CD4-positive, alpha-beta T cell (primary cell): Measurements from ENCODE around the gene SUPT4H1. TPM values are rescaled to one million over a fixed set of nuclear protein-coding genes. Genes with fewer than 3 reads are reported as not detected.

ENCODE experiments used
- ATAC-seq: fragments of 200-7000 bp; cut with Tn5 transposase; one replicate; pipeline ENCODE4 v1.10.0; 2022; ENCODE audit warnings: mild to moderate bottlenecking; ENCODE audit not compliant: poor library complexity
- CTCF ChIA-PET: fragments of 350-600 bp; sonication (Branson Sonifier 250); formaldehyde crosslinking; loops from one replicate; lab custom pipeline; 2021; ENCODE audit warnings: antibody characterized with exemption, inconsistent platforms; lab: Charles Lee
- POLR2A ChIA-PET: fragments of 350-600 bp; sonication (Branson Sonifier 250); formaldehyde crosslinking; loops from one replicate; lab custom pipeline; 2021; ENCODE audit warnings: antibody characterized with exemption, inconsistent platforms; lab: Charles Lee
- DNase-seq, 14 experiments: peaks; one replicate each; pipeline ENCODE4 v3.0.0-alpha.2; 2013 to 2020; ENCODE audit warnings: mixed read lengths in 2 of 14
- H3K27ac ChIP-seq, 2 donors: one replicate each; pipeline versions ENCODE4 v1.5.1 to v1.7.0; 2013; ENCODE audit warnings: low read length in 2 of 2, low read depth in 1 of 2, mild to moderate bottlenecking in 1 of 2
- H3K27me3 ChIP-seq, 2 experiments: 1 replicate in 1 of 2; 2 replicates in 1 of 2; pipeline versions ENCODE4 v1.6.1 to v1.7.0; 2013; ENCODE audit warnings: low read length in 2 of 2, control low read depth in 1 of 2, mild to moderate bottlenecking in 1 of 2, moderate library complexity in 1 of 2; ENCODE audit not compliant: insufficient read depth in 2 of 2, control insufficient read depth in 1 of 2
- H3K36me3 ChIP-seq: one replicate; pipeline ENCODE4 v1.6.1; 2013; ENCODE audit warnings: low read length, control low read depth; ENCODE audit not compliant: insufficient read depth
- H3K4me1 ChIP-seq: one replicate; pipeline ENCODE4 v1.6.1; 2013; ENCODE audit warnings: low read length, control low read depth; ENCODE audit not compliant: insufficient read depth
- H3K4me3 ChIP-seq: one replicate; pipeline ENCODE4 v1.5.1; 2013; ENCODE audit warnings: mild to moderate bottlenecking, low read length, moderate library complexity
- H3K9me3 ChIP-seq, 2 experiments: 1 replicate in 1 of 2; 2 replicates in 1 of 2; pipeline versions ENCODE4 v1.6.1 to v1.7.0; 2013; ENCODE audit warnings: low read length in 2 of 2, mild to moderate bottlenecking in 2 of 2, control low read depth in 1 of 2, moderate library complexity in 1 of 2; ENCODE audit not compliant: control insufficient read depth in 1 of 2, insufficient read depth in 1 of 2
- H3K27ac Mint-ChIP-seq: one replicate; pipeline ENCODE4 v1.8.0; 2020; ENCODE audit warnings: mixed read lengths
- H3K27me3 Mint-ChIP-seq: one replicate; pipeline ENCODE4 v1.8.0; 2021; ENCODE audit warnings: mixed read lengths
- H3K36me3 Mint-ChIP-seq: one replicate; pipeline ENCODE4 v1.8.0; 2021; ENCODE audit warnings: low read depth, mixed read lengths
- H3K4me1 Mint-ChIP-seq: one replicate; pipeline ENCODE4 v1.8.0; 2021; ENCODE audit warnings: low read depth, mixed read lengths
- H3K4me3 Mint-ChIP-seq: one replicate; pipeline ENCODE4 v1.8.0; 2020; ENCODE audit warnings: mild to moderate bottlenecking, mixed read lengths
- H3K9me3 Mint-ChIP-seq: one replicate; pipeline ENCODE4 v1.8.0; 2020; ENCODE audit warnings: mixed read lengths
- CTCF ChIP-seq: fragments of 200-600 bp; IDR thresholded peaks from one replicate; pipeline ENCODE4 v1.8.0; 2022; ENCODE audit warnings: antibody characterized with exemption, mild to moderate bottlenecking
- intact Hi-C, 2 experiments: fragments of 100-400 bp; cut with DNase I in 1 of 2; cut with micrococcal nuclease in 1 of 2; formaldehyde crosslinking; loops; one replicate each; pipeline versions ENCODE4 v1.15.1 to v1.9.0; 2023 to 2025; cut with DNase I, micrococcal nuclease
- total RNA-seq, 174 experiments: library from RNA in 2 of 174; stranded (reverse) in 2 of 174; gene quantifications; one replicate each; pipeline ENCODE4 v1.2.3 and lab custom pipeline; 2021 to 2026

Gene SUPT4H1
- total RNA-seq, 2 experiments from 2014 or later, result 46.5 to 47.0 TPM

- no peak overlapping the region for H3K27ac Mint-ChIP-seq
- H3K9me3 ChIP-seq, result no peaks in the 10 kb centered on the region
- intact Hi-C loops, result no loop called here
- TF ChIP-seq CTCF, result no peak
- no peak overlapping the region for H3K4me3 ChIP-seq
- POLR2A ChIA-PET, result interaction anchor here (1.5 kb wide), 1 partner anchor 43 kb away, joined by 3 read pairs; the partner anchor contains the start of gene SUPT4H1
- ATAC-seq (no peak), DNase-seq (peak in 1 of 14 experiments; percentile 8)
- peaks cover 5% of the 10 kb centered on the region for H3K4me1 ChIP-seq
- no peaks in the 10 kb centered on the region for H3K36me3 Mint-ChIP-seq
- no peak overlapping the region for H3K27ac ChIP-seq
- no peak overlapping the region for H3K4me3 Mint-ChIP-seq
- no peaks in the 10 kb centered on the region for H3K9me3 Mint-ChIP-seq
- H3K4me1 Mint-ChIP-seq, result peaks cover 2% of the 10 kb centered on the region
- CTCF ChIA-PET, result interaction anchor here (1.3 kb wide), 1 partner anchor 35 kb away, joined by 3 read pairs; no protein-coding TSS in a partner anchor
- H3K27me3 Mint-ChIP-seq, result no peaks in the 10 kb centered on the region
- H3K36me3 ChIP-seq, result peaks cover 16% of the 10 kb centered on the region
- no peaks in the 10 kb centered on the region for H3K27me3 ChIP-seq
These were observed 42.8 kb downstream of the SUPT4H1 start for GRCh38 chr17:58308985-58309917.

GRCh38 chr17:58308173-58308984, 43.6 kb downstream of the SUPT4H1 start:
- H3K36me3 ChIP-seq, result peaks cover 16% of the 10 kb centered on the region
- Mint-ChIP-seq H3K27me3 (no peaks in the 10 kb centered on the region), H3K27ac (no peak overlapping the region), H3K9me3 (no peaks in the 10 kb centered on the region), H3K4me1 (peaks cover 6% of the 10 kb centered on the region), H3K36me3 (no peaks in the 10 kb centered on the region), H3K4me3 (no peak overlapping the region)
- no peak overlapping the region for H3K4me3 ChIP-seq
- ATAC-seq (no peak), DNase-seq (peak in 2 of 14 experiments; percentile 40 to 41)
- no peak for TF ChIP-seq CTCF
- ChIA-PET CTCF (interaction anchor here (1.3 to 1.8 kb wide), 2 partner anchors 9 to 36 kb away, joined by 3 to 10 read pairs; no protein-coding TSS in a partner anchor), POLR2A (interaction anchor here (1.5 kb wide), 1 partner anchor 43 kb away, joined by 3 read pairs; the partner anchor contains the start of gene SUPT4H1)
- peaks cover 8% of the 10 kb centered on the region for H3K4me1 ChIP-seq
- H3K9me3 ChIP-seq, result no peaks in the 10 kb centered on the region
- intact Hi-C loops, result no loop called here
- H3K27me3 ChIP-seq, result no peaks in the 10 kb centered on the region
- no peak overlapping the region for H3K27ac ChIP-seq

GRCh38 chr17:58307468-58308172, 44.4 kb downstream of the SUPT4H1 start:
- Mint-ChIP-seq H3K36me3 (no peaks in the 10 kb centered on the region), H3K4me3 (no peak overlapping the region), H3K9me3 (no peaks in the 10 kb centered on the region), H3K27me3 (no peaks in the 10 kb centered on the region), H3K27ac (no peak overlapping the region), H3K4me1 (peaks cover 6% of the 10 kb centered on the region)
- H3K4me1 ChIP-seq, result peaks cover 8% of the 10 kb centered on the region
- POLR2A ChIA-PET, result interaction anchor here (1.5 kb wide), 1 partner anchor 44 kb away, joined by 3 read pairs; the partner anchor contains the start of gene SUPT4H1
- intact Hi-C loops, result no loop called here
- TF ChIP-seq CTCF, result no peak
- CTCF ChIA-PET, result interaction anchor here (1.3 to 1.8 kb wide), 2 partner anchors 10 to 37 kb away, joined by 3 to 10 read pairs; no protein-coding TSS in a partner anchor
- no peak for ATAC-seq
- no peak overlapping the region for H3K4me3 ChIP-seq
- H3K36me3 ChIP-seq, result peaks cover 16% of the 10 kb centered on the region
- DNase-seq, result peak in 1 of 14 experiments; percentile 16
- H3K27me3 ChIP-seq, result no peaks in the 10 kb centered on the region
- no peaks in the 10 kb centered on the region for H3K9me3 ChIP-seq
- no peak overlapping the region for H3K27ac ChIP-seq
